Measurements from ENCODE around the gene ATP8B4. TPM values are rescaled to one million over a fixed set of nuclear protein-coding genes. Genes with fewer than 3 reads are reported as not detected.

ATP8B4 gene
- polyA plus RNA-seq, 3 donors = 6.1 to 9.6 (median 6.8) TPM

GRCh38 chr15:49824775-49825099 lies 294.3 kb downstream of the ATP8B4 start:
- intact Hi-C loops (cut with micrococcal nuclease) = no loop called here
- no peaks in the 10 kb centered on the region for H4K20me1 ChIP-seq (ENCODE audit: insufficient read depth, low read length)
- no peak overlapping the region for H3K27ac ChIP-seq (ENCODE audit: low read depth in 1 of 2, low read length in 2 of 2)
- H3K27me3 Mint-ChIP-seq (ENCODE audit: low read depth in 3 of 3) = peaks cover 0 to 1% (median 0%) of the 10 kb centered on the region in 3 donors
- no peaks in the 10 kb centered on the region for H3K79me2 ChIP-seq (ENCODE audit: insufficient read depth, low read length)
- peaks cover 0 to 3% (median 1%) of the 10 kb centered on the region in 7 donors for H3K9me3 Mint-ChIP-seq
- no peak overlapping the region for H3K4me2 ChIP-seq (replicated peaks; ENCODE audit: extremely low read depth, low read length, poor library complexity, severe bottlenecking)
- H3K4me1 ChIP-seq (ENCODE audit: control insufficient read depth in 1 of 2, insufficient read depth in 2 of 2, low read length in 2 of 2) = no peaks in the 10 kb centered on the region
- no peak overlapping the region for H2AFZ ChIP-seq (ENCODE audit: insufficient read depth, low read depth, low read length, poor library complexity, severe bottlenecking)
- no peaks in the 10 kb centered on the region for H3K36me3 ChIP-seq (replicated peaks in 1 of 2; ENCODE audit: control insufficient read depth in 1 of 2, insufficient read depth in 2 of 2, low read length in 2 of 2)
- peaks cover 3 to 7% of the 10 kb centered on the region in 2 donors for H3K36me3 Mint-ChIP-seq
- no peaks in the 10 kb centered on the region for H3K4me1 Mint-ChIP-seq
- H3K9ac ChIP-seq (ENCODE audit: insufficient read depth, low read length, poor library complexity, severe bottlenecking) = no peak overlapping the region
- H3K9me3 ChIP-seq (replicated peaks in 1 of 2; ENCODE audit: control insufficient read depth in 1 of 2, insufficient read depth in 1 of 2, low read length in 2 of 2) = no peaks in the 10 kb centered on the region
- H3K27ac Mint-ChIP-seq = no peak overlapping the region
- TF ChIP-seq, protein P1, sequence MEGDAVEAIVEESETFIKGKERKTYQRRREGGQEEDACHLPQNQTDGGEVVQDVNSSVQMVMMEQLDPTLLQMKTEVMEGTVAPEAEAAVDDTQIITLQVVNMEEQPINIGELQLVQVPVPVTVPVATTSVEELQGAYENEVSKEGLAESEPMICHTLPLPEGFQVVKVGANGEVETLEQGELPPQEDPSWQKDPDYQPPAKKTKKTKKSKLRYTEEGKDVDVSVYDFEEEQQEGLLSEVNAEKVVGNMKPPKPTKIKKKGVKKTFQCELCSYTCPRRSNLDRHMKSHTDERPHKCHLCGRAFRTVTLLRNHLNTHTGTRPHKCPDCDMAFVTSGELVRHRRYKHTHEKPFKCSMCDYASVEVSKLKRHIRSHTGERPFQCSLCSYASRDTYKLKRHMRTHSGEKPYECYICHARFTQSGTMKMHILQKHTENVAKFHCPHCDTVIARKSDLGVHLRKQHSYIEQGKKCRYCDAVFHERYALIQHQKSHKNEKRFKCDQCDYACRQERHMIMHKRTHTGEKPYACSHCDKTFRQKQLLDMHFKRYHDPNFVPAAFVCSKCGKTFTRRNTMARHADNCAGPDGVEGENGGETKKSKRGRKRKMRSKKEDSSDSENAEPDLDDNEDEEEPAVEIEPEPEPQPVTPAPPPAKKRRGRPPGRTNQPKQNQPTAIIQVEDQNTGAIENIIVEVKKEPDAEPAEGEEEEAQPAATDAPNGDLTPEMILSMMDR (IDR thresholded peaks at IDR 0.05) = no peak
- no peak for DNase-seq
- no peaks in the 10 kb centered on the region for H3K27me3 ChIP-seq (ENCODE audit: control insufficient read depth in 2 of 2, insufficient read depth in 2 of 2, low read length in 2 of 2)
- no peak overlapping the region for H3K4me3 ChIP-seq (replicated peaks in 1 of 3; ENCODE audit: low read depth in 2 of 3, low read length in 3 of 3)
- H3K4me3 Mint-ChIP-seq = no peak overlapping the region

DNA sequence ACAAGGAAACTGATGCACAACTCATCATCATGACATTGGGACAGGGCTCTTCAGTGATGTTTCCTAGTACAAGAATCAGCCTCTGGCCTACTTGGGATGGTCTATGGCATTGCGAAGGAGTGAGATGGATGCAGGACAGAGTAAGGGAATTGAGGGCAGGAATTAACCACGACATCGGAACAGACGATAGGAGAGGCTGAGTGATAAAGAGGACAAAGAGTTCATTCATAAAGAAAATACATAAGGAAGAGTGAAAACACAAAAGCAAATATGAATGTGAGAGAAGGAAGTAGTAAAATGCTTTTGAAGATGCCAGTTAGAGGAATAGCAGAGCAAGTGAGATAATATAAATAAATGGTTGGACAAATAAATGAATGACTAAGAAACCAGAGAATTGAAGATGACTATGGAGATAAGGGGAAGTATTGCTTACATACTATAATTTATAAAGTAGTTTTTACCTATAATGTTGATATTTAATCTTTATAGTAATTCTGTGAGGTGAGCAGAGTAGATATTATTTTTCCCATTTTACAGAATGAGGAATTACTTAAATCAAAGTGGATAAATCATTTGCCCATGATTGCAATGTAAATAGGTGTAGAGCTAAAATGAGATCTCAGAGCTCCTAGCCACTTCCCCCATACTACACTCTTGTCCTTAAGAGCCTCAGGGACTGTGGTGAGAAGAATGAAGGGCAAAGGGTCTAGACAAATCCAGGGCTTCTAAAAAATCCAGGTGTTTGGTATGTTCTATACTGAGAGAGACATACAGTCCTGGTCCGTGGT lies 294.9 kb downstream of the ATP8B4 start:
- 91% methylated on average over 4 of the region's 5 CpGs for WGBS (ENCODE audit: insufficient coverage)
- H4K20me1 ChIP-seq (ENCODE audit: insufficient read depth, low read length) = no peaks in the 10 kb centered on the region
- Mint-ChIP-seq H3K4me3 (no peak overlapping the region), H3K27ac (no peak overlapping the region), H3K9me3 (peaks cover 0 to 4% (median 1%) of the 10 kb centered on the region in 7 donors), H3K4me1 (no peaks in the 10 kb centered on the region), H3K27me3 (ENCODE audit: low read depth in 3 of 3) (peaks cover 0 to 1% (median 0%) of the 10 kb centered on the region in 3 donors), H3K36me3 (peaks cover 3% of the 10 kb centered on the region in 2 donors)
- TF ChIP-seq, protein P1 (IDR thresholded peaks at IDR 0.05) = no peak
- no peak for DNase-seq
- no peaks in the 10 kb centered on the region for H3K36me3 ChIP-seq (replicated peaks in 1 of 2; ENCODE audit: control insufficient read depth in 1 of 2, insufficient read depth in 2 of 2, low read length in 2 of 2)
- H3K9me3 ChIP-seq (replicated peaks in 1 of 2; ENCODE audit: control insufficient read depth in 1 of 2, insufficient read depth in 1 of 2, low read length in 2 of 2) = no peaks in the 10 kb centered on the region
- no peaks in the 10 kb centered on the region for H3K27me3 ChIP-seq (ENCODE audit: control insufficient read depth in 2 of 2, insufficient read depth in 2 of 2, low read length in 2 of 2)
- no peak overlapping the region for H3K4me3 ChIP-seq (replicated peaks in 1 of 3; ENCODE audit: low read depth in 2 of 3, low read length in 3 of 3)
- H3K79me2 ChIP-seq (ENCODE audit: insufficient read depth, low read length) = no peaks in the 10 kb centered on the region
- no peak overlapping the region for H3K27ac ChIP-seq (ENCODE audit: low read depth in 1 of 2, low read length in 2 of 2)
- no peak overlapping the region for H3K4me2 ChIP-seq (replicated peaks; ENCODE audit: extremely low read depth, low read length, poor library complexity, severe bottlenecking)
- H3K4me1 ChIP-seq (ENCODE audit: control insufficient read depth in 1 of 2, insufficient read depth in 2 of 2, low read length in 2 of 2) = no peaks in the 10 kb centered on the region
- no peak overlapping the region for H3K9ac ChIP-seq (ENCODE audit: insufficient read depth, low read length, poor library complexity, severe bottlenecking)
- intact Hi-C loops (cut with micrococcal nuclease) = no loop called here
- H2AFZ ChIP-seq (ENCODE audit: insufficient read depth, low read depth, low read length, poor library complexity, severe bottlenecking) = no peak overlapping the region

Measured in CD14-positive monocyte (primary cell).